Stimulated activated CD4-positive, alpha-beta T cell treated with anti-CD3 and anti-CD28 coated beads, Interleukin-12 subunit alpha, Interleukin-12 subunit beta, amount 100 ng/mL, for 4 hours (primary cell): Measurements from ENCODE around the gene BCAM.

Experiments
- DNase-seq: peaks from one replicate; pipeline ENCODE4 v3.0.0-alpha.2; 2020

Gene BCAM

DNA sequence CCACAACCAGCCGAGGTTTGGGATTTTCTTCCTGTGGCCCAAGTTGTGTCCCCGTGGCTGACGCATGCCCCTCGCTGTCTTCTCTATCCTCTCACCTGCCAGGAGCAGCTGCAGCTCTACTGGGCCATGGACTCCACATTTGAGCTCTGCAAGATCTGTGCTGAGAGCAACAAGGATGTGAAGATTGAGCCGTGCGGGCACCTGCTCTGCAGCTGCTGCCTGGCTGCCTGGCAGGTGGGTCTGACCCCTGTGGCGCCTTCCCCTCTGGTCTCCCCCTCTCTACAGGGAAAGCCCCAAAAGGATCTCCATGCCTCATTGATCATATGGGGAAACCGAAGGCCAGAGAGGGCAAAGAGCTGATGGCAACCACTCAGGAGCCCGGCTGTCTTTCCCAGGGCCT is 16.6 kb upstream of the BCAM start:
- DNase-seq = no peak

DNA sequence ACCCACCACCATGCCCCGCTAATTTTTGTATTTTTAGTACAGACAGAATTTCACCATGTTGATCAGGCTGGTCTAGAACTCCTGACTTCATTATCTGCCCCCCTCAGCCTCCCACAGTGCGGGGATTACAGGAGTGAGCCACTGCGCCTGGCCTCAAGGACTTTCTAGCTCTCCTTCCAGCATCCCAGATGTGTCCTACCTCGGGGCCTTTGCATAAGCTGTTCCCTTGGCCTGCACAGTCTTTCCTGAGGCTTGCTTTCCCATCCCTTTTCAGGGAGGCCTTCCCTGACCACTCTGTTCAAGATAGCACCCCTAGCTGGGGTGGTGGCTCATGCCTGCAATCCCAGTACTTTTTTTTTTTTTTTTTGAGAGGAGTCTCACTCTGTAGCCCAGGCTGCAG is 14.3 kb upstream of the BCAM start:
- no peak for DNase-seq

DNA sequence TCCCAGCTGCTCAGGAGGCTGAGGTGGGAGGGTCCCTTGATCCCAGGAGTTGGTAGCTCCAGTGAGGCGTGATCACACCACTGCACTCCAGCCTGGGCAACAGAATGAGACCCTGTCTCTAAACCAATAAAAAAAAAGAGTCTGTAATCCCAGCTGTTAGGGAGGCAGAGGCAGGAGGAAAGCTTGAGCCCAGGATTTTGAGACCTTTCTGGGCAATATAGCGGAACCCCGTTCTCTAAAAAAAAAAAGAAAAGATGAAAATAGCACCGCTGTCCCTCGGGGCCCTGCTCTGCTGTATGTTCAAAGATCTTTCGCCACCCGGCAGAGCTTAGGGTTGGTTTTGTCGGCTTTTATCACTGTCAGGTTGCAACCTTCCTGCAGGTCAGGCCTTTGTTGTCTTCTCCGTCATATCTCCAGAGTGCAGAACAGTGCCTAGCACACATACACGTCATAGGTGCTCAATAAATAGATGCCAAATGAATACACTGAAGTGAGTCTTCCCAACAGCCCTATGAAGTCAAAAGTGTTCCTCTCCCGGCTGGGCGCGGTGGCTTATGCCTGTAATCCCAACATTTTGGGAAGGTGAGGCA is 13.4 kb upstream of the BCAM start:
- no peak for DNase-seq

DNA sequence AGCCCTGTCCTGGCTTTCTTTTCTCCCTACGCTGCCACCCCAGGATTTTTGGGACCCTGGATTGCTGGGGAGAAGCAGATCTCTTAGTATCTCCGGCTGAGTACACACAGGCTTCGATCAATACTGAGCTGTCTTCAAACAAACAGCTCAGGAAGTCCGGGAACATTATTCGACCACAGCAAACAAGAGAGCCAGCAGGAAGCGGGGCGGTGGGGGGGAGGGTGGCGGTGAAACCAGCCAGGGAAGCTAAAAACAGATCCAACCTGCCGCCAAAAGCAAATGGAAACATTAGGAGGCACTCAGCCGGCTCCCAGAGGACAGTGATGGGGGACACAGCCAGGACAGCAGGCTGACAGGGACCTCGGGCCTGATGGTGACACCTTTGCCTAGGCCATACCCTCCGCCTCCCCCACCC is 12.2 kb upstream of the BCAM start:
- no peak for DNase-seq

DNA sequence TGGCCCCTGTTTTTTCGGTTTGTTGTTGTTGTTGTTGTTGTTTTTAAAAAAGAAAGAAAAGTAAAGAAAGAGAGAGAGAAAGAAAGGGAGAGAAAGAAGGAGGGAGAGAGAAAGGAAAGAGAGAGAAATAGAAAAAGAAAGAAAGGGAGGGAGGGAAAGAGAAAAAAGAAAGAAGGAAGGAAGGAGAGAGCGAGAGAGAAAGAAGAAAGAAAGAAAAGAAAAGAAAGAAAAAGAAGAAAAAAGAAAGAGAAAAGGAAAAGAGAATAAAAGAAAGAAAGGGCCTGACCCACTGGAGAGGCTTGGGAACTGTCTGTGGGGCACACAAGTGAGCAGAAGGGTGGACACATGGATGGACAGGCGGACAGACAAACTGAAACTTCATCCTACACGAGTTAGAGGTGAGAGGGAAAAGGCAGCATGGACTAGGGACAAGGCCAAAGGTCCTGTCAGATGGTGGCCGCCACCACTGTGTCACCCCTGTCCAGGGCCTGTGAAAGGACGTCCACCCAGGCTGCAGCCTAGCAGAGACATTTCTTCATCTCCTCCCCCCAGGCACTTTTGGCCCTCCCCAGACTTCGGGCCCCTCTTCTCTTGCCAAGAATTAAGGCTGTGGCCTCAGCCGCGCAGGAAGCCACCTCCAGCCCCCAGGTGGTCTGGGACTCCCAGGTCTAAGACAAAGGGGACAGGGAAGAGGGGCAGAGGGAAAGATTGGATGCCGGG is 9.1 kb upstream of the BCAM start:
- DNase-seq = no peak

DNA sequence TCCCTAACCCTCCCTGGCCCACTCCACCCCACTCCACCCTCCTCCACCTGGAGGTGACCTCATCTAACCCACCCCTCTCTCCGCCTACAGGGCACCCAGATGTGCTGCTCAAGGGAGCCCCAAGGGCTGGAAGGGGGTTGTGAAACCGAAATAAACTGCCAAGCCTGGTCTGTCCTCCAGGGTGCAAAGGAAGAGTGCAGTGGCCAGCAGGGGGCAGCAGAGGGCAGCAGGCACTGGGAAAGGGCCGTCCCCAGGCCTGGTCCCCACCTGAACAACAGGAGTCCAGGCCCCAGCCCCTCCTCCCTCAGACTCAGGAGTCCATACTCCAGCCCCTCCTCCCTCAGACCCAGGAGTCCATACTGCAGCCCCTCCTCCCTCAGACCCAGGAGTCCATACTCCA is 8.4 kb upstream of the BCAM start:
- DNase-seq = peak; percentile 82

DNA sequence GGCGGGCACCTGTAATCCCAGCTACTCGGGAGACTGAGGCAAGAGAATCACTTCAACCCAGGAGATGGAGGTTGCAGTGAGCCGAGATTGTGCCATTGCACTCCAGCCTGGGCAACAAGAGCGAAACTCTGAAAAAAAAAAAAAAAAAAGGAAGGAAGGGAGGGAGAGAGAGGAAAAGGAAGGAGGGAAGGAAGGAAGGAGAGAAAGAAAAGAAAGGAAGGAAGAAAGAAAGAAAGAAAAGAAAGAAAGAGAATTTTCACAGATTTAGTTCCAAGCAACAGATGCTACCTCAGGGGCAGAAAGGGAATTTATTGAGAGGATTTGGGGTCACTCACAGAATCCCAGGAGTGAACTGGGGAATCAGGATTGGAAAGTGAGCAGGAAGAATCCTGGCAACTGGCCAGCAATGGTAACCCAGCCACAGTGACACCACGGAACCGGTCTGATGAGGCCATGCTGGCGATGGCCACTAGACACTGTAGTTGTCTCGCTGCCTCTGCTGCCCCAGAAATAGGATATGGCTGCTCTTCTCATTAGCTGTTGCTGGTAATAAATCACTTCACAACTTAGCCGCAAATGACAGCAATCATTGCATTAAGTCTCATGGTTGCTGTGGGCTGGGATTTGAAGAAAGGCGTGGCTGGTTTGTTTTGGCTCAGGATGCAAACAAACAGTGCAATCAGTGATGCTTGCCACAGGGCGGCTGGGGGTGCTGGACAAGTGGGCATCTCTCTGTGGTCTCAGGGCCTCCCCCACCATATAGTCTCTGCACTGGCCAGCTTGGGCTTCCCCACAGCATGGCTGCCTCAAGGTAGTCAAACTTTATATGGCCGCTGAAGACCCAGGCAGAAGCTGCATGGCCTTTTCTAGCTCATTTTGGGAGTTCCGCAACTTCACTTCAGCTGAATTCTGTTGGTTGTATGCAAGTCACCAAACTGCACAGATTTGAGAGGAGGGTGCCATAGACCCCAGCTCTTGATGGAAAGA is 5.2 kb upstream of the BCAM start:
- no peak for DNase-seq

DNA sequence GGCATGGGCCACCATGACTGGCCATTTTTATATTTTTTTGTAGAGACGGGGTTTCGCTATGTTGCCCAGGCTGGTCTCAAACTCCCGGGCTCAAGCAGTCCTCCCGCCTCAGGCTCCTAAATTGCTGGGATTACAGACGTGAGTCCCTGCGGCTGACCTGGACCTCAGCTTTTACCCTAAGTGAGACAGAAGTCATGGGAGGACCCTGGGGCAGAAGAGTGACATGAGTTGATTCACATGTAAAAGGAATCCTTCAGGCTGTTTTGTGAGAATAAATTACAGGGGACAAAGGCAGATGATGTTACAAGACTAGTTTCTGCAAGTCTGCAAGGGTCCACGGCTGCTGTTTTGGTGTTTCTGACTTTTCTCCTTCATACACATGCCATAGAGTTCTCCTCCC is 2.6 kb upstream of the BCAM start:
- DNase-seq = no peak

DNA sequence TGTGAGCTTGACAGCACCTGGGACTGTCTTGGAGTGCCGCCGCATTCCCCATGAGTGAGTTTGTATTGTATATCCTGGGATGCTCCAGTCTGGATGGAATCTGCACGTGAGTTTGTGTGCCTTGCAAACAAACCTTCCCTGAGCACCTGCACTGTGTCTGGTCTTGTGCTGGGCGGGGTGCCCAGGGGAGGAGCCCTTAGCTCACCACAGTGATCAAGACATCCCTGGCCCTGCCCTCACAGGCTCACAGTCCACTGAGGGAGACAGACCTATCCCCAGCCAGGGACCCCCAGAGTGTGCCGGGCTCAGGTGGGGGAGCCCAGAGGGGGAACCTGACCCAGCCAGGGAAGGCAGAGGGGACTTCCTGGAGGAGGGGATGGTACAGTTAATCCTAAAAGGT is 1.7 kb upstream of the BCAM start:
- no peak for DNase-seq

DNA sequence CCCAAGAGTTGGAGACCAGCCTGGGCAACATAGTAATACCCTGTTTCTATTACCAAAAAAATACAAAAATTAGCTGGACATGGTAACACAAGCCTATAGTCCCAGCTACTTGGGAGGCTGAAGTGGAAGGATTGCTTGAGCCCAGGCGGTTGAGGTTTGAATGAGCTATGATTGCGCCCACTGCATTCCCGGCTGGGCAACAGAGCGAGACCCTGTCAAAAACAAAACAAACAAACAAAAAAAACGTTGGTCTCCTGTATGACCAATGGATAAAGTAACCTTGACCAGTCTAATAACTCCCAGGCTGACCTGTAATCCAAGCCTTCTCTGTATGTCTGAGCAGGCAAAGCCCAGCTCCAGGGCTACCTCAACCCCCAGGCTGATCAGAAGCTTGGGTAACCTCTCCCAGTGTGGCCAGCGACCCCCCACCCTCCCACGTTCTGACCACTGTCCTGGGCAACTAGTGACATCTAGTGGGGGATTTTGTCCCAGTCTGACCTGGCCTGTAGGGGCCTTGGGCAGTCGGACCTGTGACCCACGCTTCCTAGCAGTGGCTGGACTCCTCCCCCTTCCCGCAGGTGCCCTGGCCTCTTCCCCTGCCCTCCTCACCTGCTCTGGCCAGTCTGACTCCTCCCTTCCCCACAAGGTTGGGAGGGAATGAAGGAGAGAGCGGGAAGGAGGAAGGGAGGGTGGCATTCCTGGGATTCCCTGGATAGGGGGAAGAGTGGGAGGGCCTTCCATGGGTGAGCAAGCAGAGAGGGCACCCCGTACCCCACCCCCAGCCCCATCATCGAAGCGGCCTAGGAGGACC is 1.0 kb upstream of the BCAM start:
- DNase-seq = no peak

DNA sequence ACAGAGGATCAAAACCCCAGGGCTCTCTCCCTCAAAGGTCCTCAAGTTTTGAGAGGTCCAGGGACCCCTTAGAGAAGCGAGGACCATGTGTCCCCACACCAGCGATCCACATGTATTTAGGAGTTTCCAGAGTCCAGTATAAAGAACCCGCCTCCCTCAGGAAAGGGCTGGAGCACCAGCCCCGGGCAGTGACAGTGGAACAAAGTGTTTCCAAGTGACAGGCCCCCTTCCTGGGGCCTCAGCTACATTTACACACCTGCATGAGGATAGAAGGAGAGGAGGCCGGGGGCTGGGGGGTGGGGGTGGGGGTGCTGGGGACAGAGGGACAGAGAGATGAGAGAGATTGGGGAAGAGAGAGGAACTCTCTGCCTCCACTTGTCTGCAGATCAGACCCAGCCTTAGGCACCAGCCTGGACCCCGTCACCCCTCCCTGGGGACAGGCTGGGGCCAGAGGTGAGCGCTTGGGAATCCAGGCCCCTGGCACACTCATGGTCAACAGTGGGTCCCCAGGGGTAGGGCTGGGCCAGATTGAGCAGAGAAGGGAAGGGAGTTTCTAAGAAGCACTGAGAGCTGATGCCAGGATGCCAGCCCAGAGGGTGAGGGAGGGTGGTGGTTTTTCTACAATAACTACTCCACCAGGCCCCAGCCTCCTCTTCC is 802 bp downstream of the BCAM start:
- DNase-seq = no peak

DNA sequence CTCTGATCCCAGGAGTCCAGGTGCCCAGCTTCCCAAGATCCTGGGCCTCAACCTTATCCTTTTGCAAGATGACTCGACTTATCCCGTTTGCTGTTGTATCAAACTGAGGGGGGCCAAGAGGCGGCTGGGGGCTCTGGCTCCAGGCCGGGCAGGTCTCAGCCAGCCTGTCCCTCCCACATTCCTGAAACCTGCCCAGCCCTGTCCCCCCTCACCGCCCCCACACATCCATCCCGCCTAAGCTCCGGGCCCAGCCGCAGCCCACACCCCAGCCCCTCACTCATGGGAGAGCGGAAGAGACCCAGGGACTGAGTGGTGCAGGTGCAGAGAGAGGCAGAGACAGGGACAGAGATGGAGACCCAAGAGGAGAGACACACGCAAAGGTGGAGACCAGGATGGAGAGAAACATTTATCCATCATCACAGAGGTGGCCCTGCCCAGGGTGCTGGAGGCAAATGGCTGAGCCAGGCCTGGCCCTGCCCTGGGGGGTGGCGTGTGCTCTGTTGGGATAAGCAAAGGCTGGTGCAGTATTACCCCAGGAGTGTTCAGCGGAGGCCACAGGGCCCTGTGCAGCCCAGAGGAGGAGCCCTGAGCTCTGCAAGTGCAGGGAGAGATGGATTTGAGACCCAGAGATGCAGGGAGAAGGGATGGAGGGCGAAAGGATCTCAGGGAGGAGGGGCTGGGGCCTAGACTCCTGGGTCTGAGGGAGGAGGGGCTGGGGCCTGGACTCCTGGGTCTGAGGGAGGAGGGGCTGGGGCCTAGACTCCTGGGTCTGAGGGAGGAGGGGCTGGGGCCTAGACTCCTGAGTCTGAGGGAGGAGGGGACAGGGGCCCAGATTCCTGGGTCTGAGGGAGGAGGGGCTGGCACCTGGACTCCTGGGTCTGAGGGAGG is 1.6 kb downstream of the BCAM start:
- DNase-seq = no peak

DNA sequence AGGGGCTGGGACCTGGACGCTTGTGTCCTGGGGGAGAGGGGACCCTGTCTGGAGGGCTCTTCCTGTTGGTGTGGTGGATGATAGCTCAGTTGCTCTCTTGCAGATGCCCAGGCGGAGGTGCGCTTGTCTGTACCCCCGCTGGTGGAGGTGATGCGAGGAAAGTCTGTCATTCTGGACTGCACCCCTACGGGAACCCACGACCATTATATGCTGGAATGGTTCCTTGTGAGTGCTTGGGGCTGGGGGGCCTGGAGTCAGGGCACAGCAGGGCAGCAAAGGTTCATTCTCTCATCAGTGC is 2.2 kb downstream of the BCAM start:
- no peak for DNase-seq

DNA sequence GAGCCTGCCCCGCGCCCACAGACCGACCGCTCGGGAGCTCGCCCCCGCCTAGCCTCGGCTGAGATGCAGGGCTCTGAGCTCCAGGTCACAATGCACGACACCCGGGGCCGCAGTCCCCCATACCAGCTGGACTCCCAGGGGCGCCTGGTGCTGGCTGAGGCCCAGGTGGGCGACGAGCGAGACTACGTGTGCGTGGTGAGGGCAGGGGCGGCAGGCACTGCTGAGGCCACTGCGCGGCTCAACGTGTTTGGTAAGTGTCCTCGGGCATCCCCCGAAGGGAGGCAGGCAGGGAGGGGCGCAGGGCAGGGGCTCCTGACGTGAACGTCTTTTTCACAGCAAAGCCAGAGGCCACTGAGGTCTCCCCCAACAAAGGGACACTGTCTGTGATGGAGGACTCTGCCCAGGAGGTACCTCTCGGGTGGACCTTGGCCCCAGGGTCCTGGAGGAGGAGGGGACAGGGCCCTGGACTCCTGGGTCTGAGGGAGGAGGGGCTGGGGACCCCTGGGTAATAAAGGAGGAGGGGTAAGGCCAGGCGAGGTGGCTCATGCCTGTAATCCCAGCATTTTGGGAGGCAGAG is 3.3 kb downstream of the BCAM start:
- no peak for DNase-seq

DNA sequence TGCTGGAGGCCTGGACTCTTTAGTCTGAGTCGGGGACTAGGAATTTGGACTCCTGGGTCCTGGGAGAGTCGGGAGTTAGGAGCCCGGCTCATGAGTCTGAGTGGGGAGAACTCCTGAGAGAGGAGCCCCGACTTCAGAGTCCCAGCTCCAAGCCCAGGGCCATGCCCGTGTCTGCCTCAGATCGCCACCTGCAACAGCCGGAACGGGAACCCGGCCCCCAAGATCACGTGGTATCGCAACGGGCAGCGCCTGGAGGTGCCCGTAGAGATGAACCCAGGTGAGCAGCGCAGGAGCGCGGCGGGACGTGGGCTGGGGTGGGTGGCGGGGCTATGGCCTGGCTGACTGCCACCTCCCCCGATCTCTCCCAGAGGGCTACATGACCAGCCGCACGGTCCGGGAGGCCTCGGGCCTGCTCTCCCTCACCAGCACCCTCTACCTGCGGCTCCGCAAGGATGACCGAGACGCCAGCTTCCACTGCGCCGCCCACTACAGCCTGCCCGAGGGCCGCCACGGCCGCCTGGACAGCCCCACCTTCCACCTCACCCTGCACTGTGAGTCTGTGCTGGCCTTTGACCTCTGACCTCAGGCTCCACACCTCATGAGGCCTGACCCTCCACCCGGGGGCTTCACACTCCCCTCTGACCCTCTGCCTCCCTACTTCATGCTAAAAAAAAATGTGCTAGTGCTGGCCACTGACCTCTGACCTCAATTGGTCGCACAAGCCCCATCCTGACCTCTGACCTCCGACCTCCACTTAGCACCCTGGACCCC is 4.4 kb downstream of the BCAM start:
- DNase-seq = no peak

DNA sequence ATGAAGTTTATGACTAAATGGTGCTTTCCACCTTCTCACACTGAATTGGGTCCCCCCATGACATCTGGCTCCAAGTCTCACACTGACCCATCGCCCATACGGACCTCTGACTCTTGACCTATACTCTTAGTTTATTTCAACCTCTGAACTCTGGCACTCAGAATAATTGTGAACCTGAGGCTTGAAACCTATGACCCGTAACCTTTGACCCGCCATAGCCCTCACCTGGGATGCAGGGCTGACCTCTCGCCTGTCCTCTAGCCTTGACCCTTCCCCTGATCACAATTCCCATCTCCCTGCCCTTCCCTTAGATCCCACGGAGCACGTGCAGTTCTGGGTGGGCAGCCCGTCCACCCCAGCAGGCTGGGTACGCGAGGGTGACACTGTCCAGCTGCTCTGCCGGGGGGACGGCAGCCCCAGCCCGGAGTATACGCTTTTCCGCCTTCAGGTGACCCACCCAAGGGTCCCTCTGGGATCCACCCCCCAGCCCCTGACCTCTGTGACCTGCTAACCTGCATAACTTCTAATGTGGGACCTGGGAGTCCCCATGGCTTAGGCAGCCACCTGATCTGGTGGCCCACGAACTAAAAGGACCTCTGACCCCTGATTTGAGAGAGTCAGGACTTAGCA is 5.1 kb downstream of the BCAM start:
- DNase-seq = no peak

DNA sequence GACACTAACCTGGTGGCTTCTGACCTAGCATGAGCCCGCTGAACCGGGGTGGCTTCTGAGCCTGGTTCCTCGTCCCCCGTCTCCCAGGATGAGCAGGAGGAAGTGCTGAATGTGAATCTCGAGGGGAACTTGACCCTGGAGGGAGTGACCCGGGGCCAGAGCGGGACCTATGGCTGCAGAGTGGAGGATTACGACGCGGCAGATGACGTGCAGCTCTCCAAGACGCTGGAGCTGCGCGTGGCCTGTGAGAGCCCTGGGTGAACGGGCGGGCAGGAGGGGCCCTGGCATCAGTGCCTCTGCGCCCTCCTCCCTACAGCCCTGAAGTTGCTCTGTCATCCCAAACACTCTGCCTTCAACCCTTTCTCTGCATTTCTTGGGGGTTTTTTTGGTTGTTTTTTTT is 5.6 kb downstream of the BCAM start:
- no peak for DNase-seq

DNA sequence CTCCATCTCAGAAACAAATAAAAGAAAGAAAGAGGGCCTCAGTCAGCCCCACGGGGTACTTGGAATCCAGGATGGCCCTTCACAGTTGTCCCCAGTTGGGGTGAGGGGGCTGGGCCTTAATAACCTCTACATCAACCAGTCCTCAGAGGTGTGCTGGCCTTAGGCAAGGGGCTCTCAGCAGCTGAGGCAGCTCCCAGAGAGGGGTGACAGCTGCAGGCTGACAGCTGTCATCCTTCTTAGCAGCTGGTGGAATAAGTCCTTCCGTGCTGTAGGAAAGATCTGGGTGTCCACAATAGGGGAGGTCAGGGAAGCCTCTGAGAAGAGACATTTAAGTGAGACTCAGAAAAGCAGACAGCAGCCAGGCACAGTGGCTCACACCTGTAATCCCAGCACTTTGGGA is 7.4 kb downstream of the BCAM start:
- no peak for DNase-seq

DNA sequence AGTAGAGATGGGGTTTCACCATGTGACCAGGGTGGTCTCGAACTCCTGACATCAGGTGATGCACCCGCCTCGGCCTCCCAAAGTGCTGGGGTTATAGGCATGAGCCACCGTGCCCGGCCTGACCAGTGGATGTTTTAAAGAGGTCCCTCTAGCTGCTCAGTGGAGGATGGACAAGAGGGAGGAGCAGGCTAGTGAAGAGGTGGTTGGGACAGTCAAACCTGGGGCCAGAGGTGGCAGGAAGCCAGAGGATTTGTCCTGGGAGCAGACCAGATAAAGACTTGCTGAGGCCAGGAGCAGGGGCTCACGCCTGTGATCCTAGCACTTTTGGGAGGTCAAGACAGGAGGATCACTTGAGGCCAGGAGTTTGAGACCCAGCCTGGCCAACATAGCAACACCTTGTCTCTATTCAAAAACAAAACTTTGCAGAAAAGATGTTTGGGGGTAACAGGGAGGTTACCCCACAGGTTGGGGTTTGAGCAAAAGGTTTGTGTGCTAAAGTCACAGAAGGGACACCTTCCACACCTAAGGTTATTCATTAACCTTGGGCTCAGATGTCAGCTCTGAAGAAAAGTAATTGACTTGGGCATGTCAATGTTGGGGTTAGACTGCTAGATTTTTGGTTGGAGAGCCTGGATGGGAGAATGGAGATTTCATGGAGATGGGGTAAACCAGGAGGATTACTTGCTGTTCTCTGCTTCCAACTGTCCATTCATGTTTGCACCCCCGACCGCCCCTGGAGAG is 9.0 kb downstream of the BCAM start:
- no peak for DNase-seq
